ENCODE data around the gene NDUFS8. TPM values are rescaled to one million over a fixed set of nuclear protein-coding genes. Genes with fewer than 3 reads are reported as not detected.
A peak's percentile ranks its signal among the peaks of the same experiment; 100 is the strongest.

The NDUFS8 gene
- total and polyA plus RNA-seq, 5 experiments from 2014 or later: 81.5 to 203 (median 184) TPM

DNA sequence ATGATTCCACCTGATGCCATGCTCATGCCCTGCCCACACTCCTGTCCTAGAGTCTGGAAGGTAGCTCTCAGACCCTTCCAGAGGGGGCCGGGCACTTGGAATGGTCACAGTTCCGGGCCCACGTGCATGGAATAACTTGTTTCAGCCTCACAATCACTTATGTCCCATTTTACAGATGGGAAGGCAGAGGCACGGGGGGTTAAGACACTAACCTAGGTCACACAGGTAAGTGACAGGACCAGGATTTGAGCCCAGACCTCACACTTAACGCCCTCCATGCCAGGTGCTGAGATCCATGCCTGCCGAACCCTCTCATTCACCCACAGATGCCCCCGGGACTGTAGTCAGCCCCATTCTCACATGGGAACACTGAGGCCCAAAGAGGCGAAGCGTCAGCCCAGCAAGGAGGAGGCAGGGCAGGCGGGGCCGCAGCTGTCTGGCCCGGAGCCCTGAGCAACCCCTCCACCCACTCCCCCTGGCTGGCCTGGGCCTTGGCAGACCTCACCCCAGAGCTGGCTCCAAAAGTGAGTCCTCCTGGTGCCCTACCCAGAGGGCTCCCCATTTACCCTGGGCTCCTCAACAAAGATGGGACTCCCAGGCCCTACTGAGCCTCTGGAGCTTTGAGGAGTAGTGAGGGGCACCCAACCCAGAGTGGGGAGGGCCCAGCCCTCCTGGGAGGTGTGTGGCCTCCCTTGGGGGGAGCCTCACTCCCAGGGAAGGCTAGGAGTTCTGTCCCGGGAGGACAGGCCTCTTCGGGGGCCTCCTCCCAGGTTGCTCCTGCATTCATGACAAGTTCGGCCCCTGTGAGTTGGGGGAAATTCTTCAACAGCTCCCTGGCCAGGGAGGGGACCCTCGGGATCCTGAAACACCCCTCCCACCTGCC lies 22.7 kb upstream of the NDUFS8 start:
- Mint-ChIP-seq H3K36me3 (no peaks in the 10 kb centered on the region), H3K27me3 (peaks cover 0 to 7% (median 1%) of the 10 kb centered on the region in 5 donors), H3K27ac (no peak overlapping the region), H3K4me3 (no peak overlapping the region), H3K4me1 (peaks cover 12 to 45% (median 30%) of the 10 kb centered on the region in 4 donors), H3K9me3 (no peaks in the 10 kb centered on the region)
- POLR2A ChIA-PET: no interaction called here
- DNase-seq (no peak), ATAC-seq (no peak)

DNA sequence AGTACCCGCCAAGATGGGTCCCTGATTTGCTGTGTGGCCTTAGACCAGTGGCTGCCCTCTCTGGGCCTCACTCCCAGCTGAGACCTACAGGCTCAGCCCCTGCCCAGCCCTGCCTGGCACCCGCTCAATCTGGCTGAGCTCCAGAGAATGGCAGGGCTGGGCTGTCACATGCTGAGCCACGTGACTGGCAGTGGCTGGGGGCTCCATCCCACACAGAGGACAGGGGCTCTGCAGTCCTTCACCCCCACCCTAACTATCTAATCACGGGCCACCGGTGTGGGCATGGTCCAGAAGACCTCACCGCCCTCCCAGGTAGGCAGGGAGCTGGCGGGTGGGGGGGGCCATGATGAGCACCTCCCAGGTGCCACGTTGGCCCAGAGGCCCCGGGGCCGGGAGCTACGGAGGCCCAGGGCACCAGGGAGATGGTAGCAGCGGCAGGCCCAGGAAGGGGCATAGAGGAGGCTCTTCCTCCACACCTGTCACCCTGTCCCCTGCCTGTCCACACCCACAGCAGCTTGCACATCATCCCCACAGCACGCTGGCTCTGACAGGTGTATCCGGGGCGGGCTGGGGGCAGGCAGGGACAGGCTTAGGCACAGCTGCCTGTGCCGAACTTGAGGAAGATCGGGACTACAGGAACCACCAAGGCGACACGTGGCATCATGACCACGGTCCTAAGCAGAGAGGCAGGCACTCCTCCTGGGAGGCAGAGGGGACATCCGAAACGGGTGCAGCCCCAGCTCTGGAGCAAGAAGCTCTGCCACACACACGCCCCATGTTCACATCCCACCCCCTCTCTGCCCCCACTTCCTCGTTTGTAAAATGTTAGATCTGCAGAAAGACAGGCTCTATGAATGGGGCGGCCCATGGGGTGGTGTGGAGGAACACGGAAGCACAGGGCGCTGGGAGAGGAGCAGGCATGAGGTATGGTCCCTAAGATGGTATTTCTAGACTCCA lies 21.8 kb upstream of the NDUFS8 start:
- peak overlapping the region in 7 of 10 donors; percentile 3 to 72 (median 61) for H3K27ac Mint-ChIP-seq
- POLR2A ChIA-PET: no interaction called here
- peak overlapping the region in 7 of 10 donors; percentile 6 to 73 (median 42) for H3K4me3 Mint-ChIP-seq
- peaks cover 9 to 42% (median 27%) of the 10 kb centered on the region in 4 donors for H3K4me1 Mint-ChIP-seq
- H3K27me3 Mint-ChIP-seq: peaks cover 0 to 7% (median 1%) of the 10 kb centered on the region in 5 donors
- DNase-seq (no peak), ATAC-seq (peak in 1 of 2 donors; percentile 27)
- H3K36me3 Mint-ChIP-seq: no peaks in the 10 kb centered on the region
- no peaks in the 10 kb centered on the region for H3K9me3 Mint-ChIP-seq

DNA sequence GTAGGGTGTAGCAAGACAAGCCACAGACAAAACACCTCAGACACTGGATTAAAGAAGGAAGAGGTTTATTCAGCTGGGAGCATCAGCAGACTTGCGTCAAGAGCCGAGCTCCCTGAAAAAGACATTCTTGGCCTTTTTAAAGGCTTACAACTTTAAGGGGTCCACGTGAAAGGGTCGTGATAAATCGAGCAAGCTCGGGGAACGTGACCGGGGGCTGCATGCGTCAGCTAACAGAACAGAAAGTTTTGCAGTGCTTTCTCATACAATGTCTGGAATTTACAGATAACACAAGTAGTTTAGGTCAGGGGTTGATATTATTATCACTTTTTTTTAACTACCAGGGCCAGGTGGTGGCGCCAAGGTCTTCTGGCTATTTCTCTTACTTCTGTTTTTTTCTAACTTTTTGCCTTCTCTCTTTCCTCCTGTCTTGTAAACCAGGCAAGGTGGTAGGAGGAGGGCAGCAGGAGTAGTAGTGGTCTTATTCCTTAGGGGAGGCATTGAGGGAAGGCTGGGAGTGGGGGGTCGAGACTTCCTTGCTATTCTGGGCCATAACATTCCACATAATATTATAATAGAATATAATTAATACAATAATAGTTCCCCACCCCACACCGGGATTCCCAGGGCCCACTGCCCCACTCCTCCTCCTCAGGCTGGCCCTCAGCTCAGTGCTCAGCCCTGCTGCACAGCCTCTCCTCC lies 20.9 kb upstream of the NDUFS8 start:
- DNase-seq (no peak), ATAC-seq (no peak)
- no peaks in the 10 kb centered on the region for H3K36me3 Mint-ChIP-seq
- peak overlapping the region in 3 of 10 donors; percentile 6 to 73 (median 58) for H3K4me3 Mint-ChIP-seq
- peaks cover 0 to 12% (median 1%) of the 10 kb centered on the region in 5 donors for H3K27me3 Mint-ChIP-seq
- POLR2A ChIA-PET: no interaction called here
- H3K4me1 Mint-ChIP-seq: peaks cover 9 to 42% (median 21%) of the 10 kb centered on the region in 4 donors
- H3K27ac Mint-ChIP-seq: peak overlapping the region in 5 of 10 donors; percentile 59 to 72 (median 65)
- H3K9me3 Mint-ChIP-seq: no peaks in the 10 kb centered on the region

DNA sequence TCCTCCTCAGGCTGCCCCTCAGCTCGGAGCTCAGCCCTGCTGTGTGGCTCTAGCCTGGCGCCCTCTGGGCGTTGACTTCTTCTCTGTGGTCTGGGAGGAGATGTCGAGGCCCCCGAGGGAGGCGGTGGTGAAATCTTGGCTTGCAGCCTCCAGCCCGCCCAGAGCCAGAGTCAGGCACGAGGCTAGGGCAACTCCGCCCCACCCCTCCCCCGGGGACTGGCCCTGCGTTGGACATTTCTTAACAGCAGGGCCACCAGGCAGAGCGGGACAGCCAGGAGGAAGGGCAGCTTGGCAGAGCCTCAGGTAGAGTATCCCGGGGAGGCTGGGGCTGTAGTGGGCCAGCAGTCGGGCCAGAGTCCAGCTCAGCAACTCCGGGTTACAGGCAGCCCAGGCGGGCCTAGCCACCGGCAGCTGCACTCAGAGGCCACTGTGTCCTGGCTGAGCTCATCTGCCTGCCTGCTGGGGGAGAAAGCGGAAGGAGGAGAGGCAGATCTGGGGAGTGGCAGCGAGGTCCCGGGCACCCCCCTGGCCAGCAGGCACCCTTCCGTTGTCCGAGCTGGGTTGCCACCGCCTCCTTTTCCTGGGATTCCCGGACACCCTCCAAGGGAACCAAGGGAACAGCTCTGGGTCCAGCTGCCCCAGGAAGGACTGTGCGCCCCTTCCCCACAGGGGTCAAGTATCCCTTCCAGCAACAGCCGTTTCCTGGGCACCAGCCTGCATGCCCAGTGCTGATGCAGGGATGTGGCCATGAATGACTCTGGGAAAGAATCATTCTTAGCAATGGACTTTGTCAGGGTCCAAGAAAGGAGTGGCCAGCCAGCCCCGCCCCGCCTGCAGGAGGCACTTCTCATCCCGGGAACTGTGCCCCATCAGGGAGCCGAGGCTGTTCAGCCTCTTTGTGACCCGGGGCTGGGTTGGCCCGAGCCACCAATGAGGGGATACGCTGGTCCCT lies 20.1 kb upstream of the NDUFS8 start, which contains the start of gene ALDH3B1:
Gene ALDH3B1 (plus strand): TSS at position 238 of the 952 bp plus-strand sequence. CDS start 4,971 bp downstream, outside the sequence.
- POLR2A ChIA-PET: no interaction called here
- peak within 1 kb of the TSS in 3 of 10 donors; percentile 6 to 73 (median 58) for H3K4me3 Mint-ChIP-seq
- H3K36me3 Mint-ChIP-seq: no peaks in the 10 kb centered on the region
- peaks cover 5 to 36% (median 14%) of the 10 kb centered on the region in 4 donors for H3K4me1 Mint-ChIP-seq
- no peaks in the 10 kb centered on the region for H3K9me3 Mint-ChIP-seq
- DNase-seq (no peak), ATAC-seq (peak in 1 of 2 donors; percentile 43)
- peaks cover 0 to 12% (median 1%) of the 10 kb centered on the region in 5 donors for H3K27me3 Mint-ChIP-seq
- peak within 1 kb of the TSS in 7 of 10 donors; percentile 59 to 72 (median 65) for H3K27ac Mint-ChIP-seq

DNA sequence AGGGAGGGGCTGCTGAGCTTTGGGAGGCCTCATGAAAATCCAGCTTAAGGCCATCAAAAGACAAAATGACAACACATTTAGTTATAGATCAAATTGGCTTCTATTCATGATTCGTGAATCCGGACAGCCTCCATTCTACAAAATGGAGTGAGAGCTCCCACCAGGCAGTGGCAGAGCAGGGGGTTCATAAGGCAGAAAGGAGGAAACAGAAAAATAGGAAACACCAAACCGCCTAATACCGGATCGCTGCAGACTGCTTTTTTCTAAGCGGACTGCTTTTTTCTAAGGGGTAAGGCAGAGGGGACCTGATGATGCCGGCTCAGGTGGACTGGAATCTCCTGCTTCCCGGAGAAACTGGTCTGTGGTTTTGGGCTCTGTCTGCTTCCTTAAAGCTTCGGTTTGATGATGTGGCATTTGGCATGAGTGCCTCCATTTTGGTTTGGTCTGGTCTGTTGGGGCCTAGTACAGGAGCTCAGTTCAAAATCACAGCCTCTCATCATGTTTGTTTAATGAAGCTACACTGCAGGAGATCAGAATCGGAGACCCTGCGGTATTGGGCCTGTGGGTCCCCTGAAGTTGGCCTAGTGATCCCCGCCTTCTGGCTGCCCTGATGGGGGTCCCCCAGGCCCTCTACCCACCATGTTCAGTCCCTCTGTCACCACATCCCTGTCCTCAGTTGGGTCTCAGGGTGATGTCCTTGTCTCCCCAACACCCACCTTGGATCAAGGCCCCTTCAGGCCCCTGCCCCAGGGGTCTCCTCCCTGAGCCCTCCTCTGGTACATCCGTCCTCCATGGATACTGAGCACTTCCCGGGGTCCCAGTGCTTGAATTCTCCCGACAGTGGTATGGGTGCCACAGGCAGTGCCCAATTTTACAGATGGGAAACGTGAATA lies 19.2 kb upstream of the NDUFS8 start:
- ATAC-seq: no peak
- H3K36me3 Mint-ChIP-seq: no peaks in the 10 kb centered on the region
- H3K4me3 Mint-ChIP-seq: peak overlapping the region in 1 of 10 donors; percentile 42
- H3K9me3 Mint-ChIP-seq: no peaks in the 10 kb centered on the region
- peak overlapping the region in 3 of 10 donors; percentile 26 to 82 (median 59) for H3K27ac Mint-ChIP-seq
- DNase-seq: no peak
- peaks cover 5 to 29% (median 14%) of the 10 kb centered on the region in 4 donors for H3K4me1 Mint-ChIP-seq
- peaks cover 0 to 12% (median 1%) of the 10 kb centered on the region in 5 donors for H3K27me3 Mint-ChIP-seq
- POLR2A ChIA-PET: no interaction called here

DNA sequence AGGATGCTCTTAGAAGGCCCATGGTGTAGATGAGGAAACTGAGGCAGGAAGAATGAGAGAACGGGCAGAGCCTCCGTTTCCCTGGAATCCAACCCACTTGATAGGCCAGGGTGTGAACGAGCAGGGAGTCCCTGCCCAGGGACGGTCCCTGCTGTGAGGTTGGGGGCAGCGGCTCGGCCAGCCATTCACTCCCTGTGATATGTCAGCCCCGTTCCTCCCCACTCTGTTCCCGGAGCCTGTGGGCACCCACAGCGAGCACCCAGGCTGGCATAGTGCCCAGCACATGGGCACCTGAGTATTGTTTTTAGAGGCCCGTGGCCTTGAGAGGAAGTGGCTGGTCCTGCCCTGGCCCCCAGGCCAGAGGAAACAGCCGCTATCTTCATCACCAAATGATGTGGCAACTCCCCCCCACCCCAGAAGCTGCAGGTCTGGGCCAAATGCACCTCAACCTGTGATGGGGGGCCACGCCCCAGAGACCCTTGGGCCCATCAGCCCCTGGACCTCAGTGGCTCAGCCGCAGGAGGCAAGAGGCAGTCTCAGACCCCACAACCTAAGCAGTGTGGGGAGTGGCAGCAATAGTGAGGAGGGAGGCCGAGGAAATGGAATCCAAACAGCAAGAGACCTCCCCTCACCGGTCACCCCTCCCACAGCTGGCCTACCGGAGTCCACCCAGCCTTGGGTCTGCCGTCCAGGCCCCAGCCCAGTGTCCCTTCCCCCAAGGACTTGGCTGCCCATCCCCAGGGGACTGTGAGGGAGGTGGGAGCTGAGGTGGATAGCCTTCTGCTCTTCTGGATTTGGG lies 18.2 kb upstream of the NDUFS8 start:
- POLR2A ChIA-PET: no interaction called here
- H3K4me3 Mint-ChIP-seq: no peak overlapping the region
- no peaks in the 10 kb centered on the region for H3K36me3 Mint-ChIP-seq
- ATAC-seq (no peak), DNase-seq (no peak)
- H3K27me3 Mint-ChIP-seq: peaks cover 0 to 12% (median 1%) of the 10 kb centered on the region in 5 donors
- no peaks in the 10 kb centered on the region for H3K9me3 Mint-ChIP-seq
- H3K4me1 Mint-ChIP-seq: peaks cover 5 to 26% (median 14%) of the 10 kb centered on the region in 4 donors
- no peak overlapping the region for H3K27ac Mint-ChIP-seq

DNA sequence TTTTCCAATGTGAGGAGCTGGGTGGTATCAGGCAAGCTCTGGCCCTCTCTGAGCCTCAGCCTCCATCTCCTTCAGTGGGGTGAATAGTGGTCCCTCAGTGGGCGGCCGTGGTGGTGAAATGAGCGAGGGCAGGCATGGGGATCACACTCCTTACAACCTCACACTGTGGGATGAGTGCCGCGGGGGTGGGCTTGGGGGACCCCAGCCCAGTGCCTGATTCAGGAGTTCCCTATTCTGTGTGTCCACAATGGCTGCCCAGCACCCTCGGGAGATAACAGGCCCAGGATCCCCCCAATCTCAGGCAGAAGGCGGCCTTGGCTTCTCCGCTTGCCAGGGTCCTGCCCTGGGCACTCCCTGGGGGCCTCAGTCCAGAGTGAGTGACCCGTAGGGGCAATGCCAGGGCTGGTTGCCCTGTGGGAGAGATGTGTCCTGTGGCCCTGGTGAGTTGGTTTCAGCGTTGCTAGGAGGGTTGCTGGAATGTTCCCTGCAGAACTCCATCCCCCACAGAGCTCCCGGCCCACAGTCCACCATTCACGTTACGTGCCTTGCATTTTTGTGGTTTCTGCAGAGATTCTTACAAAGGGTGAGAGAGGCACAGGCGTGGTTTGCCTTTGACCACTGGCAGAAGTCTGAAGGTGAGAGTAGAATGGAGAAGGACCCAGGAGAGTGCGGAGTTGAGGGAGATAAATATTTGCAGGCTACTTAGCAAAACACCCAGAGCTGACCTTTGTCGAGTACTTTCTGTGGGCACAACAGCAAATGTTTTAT lies 17.5 kb upstream of the NDUFS8 start:
- DNase-seq (no peak), ATAC-seq (no peak)
- H3K36me3 Mint-ChIP-seq: no peaks in the 10 kb centered on the region
- H3K9me3 Mint-ChIP-seq: no peaks in the 10 kb centered on the region
- H3K27ac Mint-ChIP-seq: no peak overlapping the region
- POLR2A ChIA-PET: no interaction called here
- no peak overlapping the region for H3K4me3 Mint-ChIP-seq
- peaks cover 0 to 12% (median 1%) of the 10 kb centered on the region in 5 donors for H3K27me3 Mint-ChIP-seq
- H3K4me1 Mint-ChIP-seq: peaks cover 5 to 26% (median 14%) of the 10 kb centered on the region in 4 donors

DNA sequence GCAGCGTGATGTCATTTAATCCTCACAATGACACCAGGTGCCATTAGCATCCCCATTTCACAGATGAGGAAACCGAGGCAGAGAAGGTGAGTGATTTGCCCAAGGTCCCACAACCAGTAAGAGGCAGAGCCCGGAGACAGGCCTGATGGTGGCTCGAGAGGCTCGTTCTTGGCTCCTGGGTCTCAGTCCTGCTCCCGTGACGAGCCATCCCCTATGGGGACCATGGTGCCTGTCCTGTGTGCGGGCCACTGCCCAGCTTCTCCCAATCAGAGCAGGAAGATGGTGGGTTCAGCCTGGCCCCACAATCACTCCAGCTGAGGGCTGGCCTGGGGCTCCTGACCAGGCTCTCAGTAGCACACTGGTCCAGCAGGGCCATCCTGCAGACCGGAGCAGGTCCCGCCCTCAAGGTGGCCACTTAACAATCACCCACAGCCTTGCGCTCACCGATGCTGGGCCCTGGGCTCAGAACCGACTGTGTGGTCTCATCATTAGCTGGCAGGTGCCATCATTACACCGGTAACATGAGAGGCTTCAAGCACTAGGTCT lies 16.8 kb upstream of the NDUFS8 start:
- Mint-ChIP-seq H3K9me3 (no peaks in the 10 kb centered on the region), H3K4me1 (peaks cover 5 to 26% (median 13%) of the 10 kb centered on the region in 4 donors), H3K27me3 (peaks cover 0 to 12% (median 1%) of the 10 kb centered on the region in 5 donors), H3K36me3 (no peaks in the 10 kb centered on the region), H3K4me3 (no peak overlapping the region), H3K27ac (no peak overlapping the region)
- ATAC-seq (no peak), DNase-seq (no peak)
- POLR2A ChIA-PET: no interaction called here

DNA sequence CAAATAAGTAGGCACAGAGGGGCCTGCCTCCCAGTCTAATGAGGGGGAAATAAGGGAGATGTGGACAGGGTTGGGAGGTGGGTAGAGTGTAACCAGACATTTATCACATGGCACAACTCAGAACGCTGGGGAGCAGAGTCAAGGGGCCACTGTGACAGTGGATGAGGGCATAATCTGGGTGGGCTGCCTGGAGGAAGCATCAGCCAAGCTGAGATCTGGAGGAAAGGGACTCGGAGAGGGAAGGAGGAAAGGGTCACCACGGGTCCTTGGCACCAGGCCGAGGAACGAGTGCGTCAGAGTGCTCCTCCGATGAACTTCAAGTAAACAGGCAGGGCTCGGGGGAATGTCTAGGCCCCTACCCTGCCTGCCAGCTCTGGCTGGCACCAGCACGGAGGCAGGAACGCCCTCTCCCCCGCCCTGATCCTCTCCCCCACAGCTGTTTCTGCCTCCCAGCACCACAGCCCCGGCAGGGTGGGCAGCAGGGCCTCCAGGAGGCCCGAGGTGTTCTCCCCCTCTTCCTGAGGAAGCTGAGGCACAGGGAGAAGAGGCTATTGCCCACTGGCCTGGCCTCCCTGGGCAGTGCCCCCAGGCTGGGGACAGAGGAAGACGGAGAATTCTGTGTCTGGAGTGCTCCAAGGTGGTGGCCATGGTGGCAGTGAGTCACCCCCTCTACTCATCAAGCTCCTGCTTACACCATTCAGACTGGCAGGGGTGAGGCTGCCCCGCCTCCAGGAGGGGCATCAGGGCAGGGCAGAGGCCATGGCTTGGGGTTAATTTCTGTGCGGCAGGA lies 16.1 kb upstream of the NDUFS8 start:
- DNase-seq (no peak), ATAC-seq (peak in 1 of 2 donors; percentile 25)
- Mint-ChIP-seq H3K27ac (peak overlapping the region in 1 of 10 donors; percentile 62), H3K4me1 (peaks cover 0 to 20% (median 7%) of the 10 kb centered on the region in 4 donors), H3K27me3 (peaks cover 0 to 10% (median 1%) of the 10 kb centered on the region in 5 donors), H3K9me3 (no peaks in the 10 kb centered on the region), H3K4me3 (no peak overlapping the region), H3K36me3 (no peaks in the 10 kb centered on the region)
- POLR2A ChIA-PET: no interaction called here
